HCT116 (cell line): ENCODE data around the gene TTF1. TPM values are rescaled to one million over a fixed set of nuclear protein-coding genes. Genes with fewer than 3 reads are reported as not detected.

Source experiments
- ATAC-seq: fragments of 200-7000 bp; cut with Tn5 transposase; 2 replicates; pipeline ENCODE4 v1.9.1; 2020; ENCODE audit warnings: mild to moderate bottlenecking, moderate library complexity
- BruUV-seq: library from RNA; stranded (reverse); fragments of 400-500 nt; replicated peaks from 2 replicates; lab custom pipeline; 2021; lab: Mats Ljungman, UMichigan
- CTCF ChIA-PET: fragments of 300-600 bp; sonication (Branson Sonifier 250); formaldehyde crosslinking; loops from one replicate; lab custom pipeline; 2021; ENCODE audit warnings: antibody characterized with exemption; lab: Charles Lee
- POLR2A ChIA-PET: fragments of 300-600, 350-600 bp; sonication (Branson Sonifier 250); formaldehyde crosslinking; loops from one replicate; lab custom pipeline; 2021; ENCODE audit warnings: antibody characterized with exemption; lab: Charles Lee
- RAD21 ChIA-PET, 2 experiments: fragments of 300-600 bp; sonication (Branson Sonifier 250); formaldehyde crosslinking; loops; one replicate each; lab custom pipeline; 2023; ENCODE audit warnings: low total read pairs in 2 of 2; ENCODE audit not compliant: uncharacterized antibody in 2 of 2, unreplicated experiment in 2 of 2, low non-redundant PET in 1 of 2; lab: Charles Lee
- DNase-seq: peaks from one replicate; pipeline ENCODE4 v3.0.0-alpha.2; 2010; ENCODE audit warnings: low read depth, low spot score
- H2AFZ ChIP-seq: fragments of 200-600 bp; shearing (Covaris generic), sonication (generic); 2 replicates; pipeline ENCODE4 v1.6.1; 2017; ENCODE audit warnings: low read depth, mixed run types, mixed read lengths, antibody characterized with exemption, low read length; ENCODE audit not compliant: poor library complexity, severe bottlenecking
- H3K27ac ChIP-seq: 2 replicates; pipeline ENCODE4 v1.5.1; 2012; ENCODE audit warnings: low read depth, low read length
- H3K27me3 ChIP-seq: fragments of 200-600 bp; sonication (generic); 2 replicates; pipeline ENCODE4 v1.6.1; 2016; ENCODE audit warnings: mixed run types, low read length, mixed read lengths; ENCODE audit not compliant: insufficient read depth
- H3K36me3 ChIP-seq, 2 experiments: fragments of 200-500 bp in 1 of 2; fragments of 200-600 bp in 1 of 2; sonication (Bioruptor generic) in 1 of 2; sonication (generic) in 1 of 2; 2 replicates each; pipeline versions ENCODE4 v1.5.1 to v1.6.1; 2014 to 2016; ENCODE audit warnings: low read length in 2 of 2, inconsistent platforms in 1 of 2, mixed read lengths in 1 of 2, mixed run types in 1 of 2; ENCODE audit not compliant: insufficient read depth in 2 of 2, control insufficient read depth in 1 of 2
- H3K4me1 ChIP-seq, 2 experiments: fragments of 200-600 bp in 1 of 2; sonication (generic) in 1 of 2; 2 replicates each; pipeline versions ENCODE4 v1.5.1 to v1.6.1; 2012 to 2017; ENCODE audit warnings: low read length in 2 of 2, inconsistent platforms in 1 of 2, mild to moderate bottlenecking in 1 of 2, mixed read lengths in 1 of 2, mixed run types in 1 of 2, moderate library complexity in 1 of 2; ENCODE audit not compliant: insufficient read depth in 2 of 2, control insufficient read depth in 1 of 2
- H3K4me2 ChIP-seq: fragments of 200-600 bp; sonication (generic); 2 replicates; pipeline ENCODE4 v1.6.1; 2017; ENCODE audit warnings: mixed run types, low read length, mixed read lengths
- H3K4me3 ChIP-seq, 2 experiments: fragments of 200-600 bp in 1 of 2; sonication (generic) in 1 of 2; replicated peaks in 1 of 2; 2 replicates each; pipeline ENCODE4 v1.5.1; 2011 to 2016; ENCODE audit warnings: low read length in 2 of 2, control low read depth in 1 of 2, low read depth in 1 of 2, mild to moderate bottlenecking in 1 of 2, mixed read lengths in 1 of 2, mixed run types in 1 of 2
- H3K79me2 ChIP-seq: fragments of 200-600 bp; sonication (generic); 2 replicates; pipeline ENCODE4 v1.6.1; 2017; ENCODE audit warnings: mild to moderate bottlenecking, mixed run types, low read length, moderate library complexity, mixed read lengths; ENCODE audit not compliant: insufficient read depth
- H3K9ac ChIP-seq: fragments of 200-600 bp; sonication (generic); 2 replicates; pipeline ENCODE4 v1.6.1; 2016; ENCODE audit warnings: low read length, mixed read lengths
- H3K9me2 ChIP-seq: fragments of 200-600 bp; sonication (generic), shearing (Covaris generic); 2 replicates; pipeline ENCODE4 v1.6.1; 2017; ENCODE audit warnings: mixed run types, mild to moderate bottlenecking, moderate library complexity; ENCODE audit not compliant: insufficient read depth
- H3K9me3 ChIP-seq, 2 experiments: fragments of 200-500 bp in 1 of 2; fragments of 200-600 bp in 1 of 2; sonication (Bioruptor generic) in 1 of 2; sonication (generic) in 1 of 2; 2 replicates each; pipeline ENCODE4 v1.6.1; 2014 to 2017; ENCODE audit warnings: low read length in 2 of 2, mixed read lengths in 2 of 2, inconsistent platforms in 1 of 2, low read depth in 1 of 2, mild to moderate bottlenecking in 1 of 2, mixed run types in 1 of 2, moderate library complexity in 1 of 2; ENCODE audit not compliant: control insufficient read depth in 1 of 2, insufficient read depth in 1 of 2
- H4K20me1 ChIP-seq: fragments of 200-600 bp; sonication (generic), shearing (Covaris generic); 2 replicates; pipeline ENCODE4 v1.6.1; 2017; ENCODE audit warnings: mixed run types, mild to moderate bottlenecking, moderate library complexity; ENCODE audit not compliant: insufficient read depth
- CBX3 ChIP-seq: IDR thresholded peaks from 2 replicates; pipeline ENCODE4 v1.6.1; 2012; ENCODE audit warnings: low read depth
- CEBPB ChIP-seq: IDR thresholded peaks from 2 replicates; pipeline ENCODE4 v1.6.1; 2012; ENCODE audit warnings: low read depth
- EGR1 ChIP-seq: IDR thresholded peaks from 2 replicates; pipeline ENCODE4 v1.6.1; 2012; ENCODE audit warnings: low read depth
- ELF1 ChIP-seq: IDR thresholded peaks from 2 replicates; pipeline ENCODE4 v1.6.1; 2012; ENCODE audit warnings: low read depth, borderline replicate concordance
- EZH2 ChIP-seq: fragments of 200-600 bp; sonication (generic); IDR thresholded peaks from 2 replicates; pipeline ENCODE4 v1.6.1; 2017; ENCODE audit warnings: antibody characterized with exemption, mixed run types
- EZH2phosphoT487 ChIP-seq: fragments of 200-600 bp; IDR thresholded peaks from 2 replicates; pipeline ENCODE4 v1.6.1; 2018; ENCODE audit warnings: antibody characterized with exemption, borderline replicate concordance
- JUND ChIP-seq: IDR thresholded peaks from 2 replicates; pipeline ENCODE4 v1.6.1; 2012
- POLR2AphosphoS5 ChIP-seq: IDR thresholded peaks from 2 replicates; pipeline ENCODE4 v1.6.1; 2011; ENCODE audit warnings: mild to moderate bottlenecking, low read depth, low read length, moderate library complexity
- RAD21 ChIP-seq: IDR thresholded peaks from 2 replicates; pipeline ENCODE4 v1.6.1; 2012; ENCODE audit warnings: low read depth, mild to moderate bottlenecking
- SIN3A ChIP-seq: IDR thresholded peaks from 2 replicates; pipeline ENCODE4 v1.6.1; 2012; ENCODE audit warnings: low read depth
- SP1 ChIP-seq: IDR thresholded peaks from 2 replicates; pipeline ENCODE4 v1.6.1; 2012; ENCODE audit warnings: low read depth
- YY1 ChIP-seq: IDR thresholded peaks from 2 replicates; pipeline ENCODE4 v1.6.1; 2011; ENCODE audit warnings: low read length, low read depth, moderate library complexity, mild to moderate bottlenecking; ENCODE audit not compliant: insufficient replicate concordance; ENCODE audit errors: extremely low read depth
- ZFX ChIP-seq: fragments of 450-650 bp; IDR thresholded peaks from 2 replicates; pipeline ENCODE4 v1.6.1; 2017
- intact Hi-C: fragments of 100-400 bp; cut with micrococcal nuclease; formaldehyde crosslinking; loops from 2 replicates; pipeline ENCODE4 v1.10.0; 2022
- total RNA-seq: library from RNA; stranded (reverse); gene quantifications from one replicate; pipeline ENCODE4 v1.2.1, GENCODE V29; 2021; ENCODE audit not compliant: unreplicated experiment
- TF ChIP-seq, protein P1 (sequence below): IDR thresholded peaks from 2 replicates; pipeline ENCODE4 v1.6.1; 2012
- TF ChIP-seq, protein P2 (sequence below), 3 experiments: fragments of 200-600 bp in 1 of 3; sonication (generic) in 1 of 3; IDR thresholded peaks in 2 of 3; conservative IDR thresholded peaks in 1 of 3; 2 replicates each; pipeline ENCODE4 v1.5.1; 2012 to 2017; ENCODE audit warnings: low read depth in 2 of 3, low read length in 2 of 3, antibody characterized with exemption in 1 of 3, borderline replicate concordance in 1 of 3, control low read depth in 1 of 3, mild to moderate bottlenecking in 1 of 3, mixed read lengths in 1 of 3, mixed run types in 1 of 3, moderate library complexity in 1 of 3; ENCODE audit not compliant: insufficient read depth in 1 of 3
- TF ChIP-seq, protein P3 (sequence below): IDR thresholded peaks from 2 replicates; pipeline ENCODE4 v1.6.1; 2011; ENCODE audit warnings: mild to moderate bottlenecking, low read length, moderate library complexity; ENCODE audit not compliant: insufficient replicate concordance; ENCODE audit errors: extremely low read depth

The TTF1 gene
- total RNA-seq, 1 experiment from 2014 or later, result 14.5 TPM

DNA sequence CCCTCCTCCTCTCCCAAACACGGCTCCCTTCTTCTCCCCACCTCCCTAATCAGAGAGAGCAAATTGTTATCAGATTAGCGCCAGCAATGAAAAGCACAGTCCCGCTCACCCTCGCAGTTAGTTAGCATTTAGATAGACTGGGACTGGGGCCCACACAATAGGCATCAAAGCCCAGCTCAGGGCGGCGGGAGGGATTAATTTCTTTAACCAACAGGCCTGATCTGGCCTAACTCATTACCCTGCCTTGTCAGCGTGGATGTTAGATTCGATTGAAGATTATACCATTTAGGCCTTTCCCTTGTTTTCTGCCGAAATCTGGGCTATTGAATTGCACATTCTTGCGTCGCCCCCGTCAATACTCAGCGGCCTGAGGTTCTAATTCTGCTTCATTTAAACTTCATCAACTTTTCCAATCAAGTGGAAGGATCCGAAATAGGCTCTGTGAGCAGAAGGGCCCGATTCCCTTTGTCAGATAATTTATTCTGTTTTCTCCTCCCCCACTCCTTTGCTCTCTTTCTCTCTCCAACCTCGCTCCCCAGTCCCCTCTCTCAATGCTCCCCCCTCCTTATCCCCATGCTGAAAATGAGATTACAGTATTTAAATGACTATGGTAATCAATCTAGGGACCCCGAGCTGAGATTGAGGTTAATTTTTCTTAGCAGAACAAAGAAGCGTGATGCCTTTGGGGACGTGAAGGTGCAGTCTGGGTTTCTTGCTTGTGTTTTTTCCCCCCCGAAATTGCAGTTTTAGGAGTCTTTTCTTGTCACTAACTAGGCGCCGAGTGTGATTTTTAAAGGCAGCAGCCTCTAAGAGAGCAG, 18.4 kb upstream of the TTF1 start:
- CTCF ChIA-PET, result no interaction called here
- no peak overlapping the region for H2AFZ ChIP-seq
- H3K9ac ChIP-seq, result no peak overlapping the region
- H3K4me1 ChIP-seq, result no peaks in the 10 kb centered on the region
- no peak overlapping the region for H3K4me2 ChIP-seq
- BruUV-seq, result no TSS peak
- H3K9me2 ChIP-seq, result no peaks in the 10 kb centered on the region
- ATAC-seq, result no peak
- H3K27ac ChIP-seq, result no peak overlapping the region
- no peak for DNase-seq
- no peak overlapping the region for H3K4me3 ChIP-seq
- no peak for TF ChIP-seq RAD21
- TF ChIP-seq, protein P1, sequence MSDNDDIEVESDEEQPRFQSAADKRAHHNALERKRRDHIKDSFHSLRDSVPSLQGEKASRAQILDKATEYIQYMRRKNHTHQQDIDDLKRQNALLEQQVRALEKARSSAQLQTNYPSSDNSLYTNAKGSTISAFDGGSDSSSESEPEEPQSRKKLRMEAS, result no peak
- no peak for TF ChIP-seq ZFX
- no peak for TF ChIP-seq EZH2phosphoT487
- TF ChIP-seq CEBPB, result no peak
- H3K79me2 ChIP-seq, result no peaks in the 10 kb centered on the region
- no peaks in the 10 kb centered on the region for H4K20me1 ChIP-seq
- RAD21 ChIA-PET, result no interaction called here
- POLR2A ChIA-PET, result no interaction called here
- H3K36me3 ChIP-seq, result no peaks in the 10 kb centered on the region
- H3K9me3 ChIP-seq, result no peaks in the 10 kb centered on the region
- H3K27me3 ChIP-seq, result no peaks in the 10 kb centered on the region; the same call in 1 of the 2 replicates
- intact Hi-C loops, result no loop called here

DNA sequence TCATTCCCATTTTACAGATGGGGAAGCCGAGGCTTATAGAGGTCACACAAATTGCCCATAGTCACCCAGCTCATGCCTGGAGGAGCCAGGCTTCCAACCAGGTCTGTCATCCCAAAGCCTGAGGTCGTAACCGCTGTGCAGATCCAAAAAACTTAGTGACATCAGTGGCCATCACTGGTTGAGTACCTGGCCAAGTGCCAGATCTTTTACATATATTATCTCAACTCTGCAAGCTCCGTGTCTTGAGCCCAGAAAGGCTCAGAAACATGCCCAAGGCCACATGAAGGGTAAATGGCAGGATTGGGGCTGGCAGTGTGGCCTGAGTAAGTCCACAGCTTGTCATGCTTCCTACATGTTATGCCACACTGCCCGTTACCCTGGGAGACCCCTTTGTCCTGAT, 16.9 kb upstream of the TTF1 start:
- Histone ChIP-seq H3K9me2 (no peaks in the 10 kb centered on the region), H3K4me3 (no peak overlapping the region), H3K27ac (no peak overlapping the region), H2AFZ (no peak overlapping the region), H3K79me2 (no peaks in the 10 kb centered on the region), H3K4me1 (no peaks in the 10 kb centered on the region), H3K27me3 (peaks cover 8% of the 10 kb centered on the region), H3K9me3 (no peaks in the 10 kb centered on the region), H3K36me3 (no peaks in the 10 kb centered on the region), H3K9ac (no peak overlapping the region), H4K20me1 (no peaks in the 10 kb centered on the region), H3K4me2 (no peak overlapping the region)
- BruUV-seq, result no TSS peak
- RAD21 ChIA-PET, result no interaction called here
- no peak for ATAC-seq
- CTCF ChIA-PET, result no interaction called here
- TF ChIP-seq POLR2AphosphoS5 (no peak), CBX3 (no peak), ZFX (no peak), SP1 (no peak), SIN3A (no peak), EZH2 (no peak), YY1 (no peak), JUND (no peak), CEBPB (no peak), EGR1 (no peak), EZH2phosphoT487 (no peak), ELF1 (no peak)
- TF ChIP-seq, protein P1, result no peak
- TF ChIP-seq, protein P2, sequence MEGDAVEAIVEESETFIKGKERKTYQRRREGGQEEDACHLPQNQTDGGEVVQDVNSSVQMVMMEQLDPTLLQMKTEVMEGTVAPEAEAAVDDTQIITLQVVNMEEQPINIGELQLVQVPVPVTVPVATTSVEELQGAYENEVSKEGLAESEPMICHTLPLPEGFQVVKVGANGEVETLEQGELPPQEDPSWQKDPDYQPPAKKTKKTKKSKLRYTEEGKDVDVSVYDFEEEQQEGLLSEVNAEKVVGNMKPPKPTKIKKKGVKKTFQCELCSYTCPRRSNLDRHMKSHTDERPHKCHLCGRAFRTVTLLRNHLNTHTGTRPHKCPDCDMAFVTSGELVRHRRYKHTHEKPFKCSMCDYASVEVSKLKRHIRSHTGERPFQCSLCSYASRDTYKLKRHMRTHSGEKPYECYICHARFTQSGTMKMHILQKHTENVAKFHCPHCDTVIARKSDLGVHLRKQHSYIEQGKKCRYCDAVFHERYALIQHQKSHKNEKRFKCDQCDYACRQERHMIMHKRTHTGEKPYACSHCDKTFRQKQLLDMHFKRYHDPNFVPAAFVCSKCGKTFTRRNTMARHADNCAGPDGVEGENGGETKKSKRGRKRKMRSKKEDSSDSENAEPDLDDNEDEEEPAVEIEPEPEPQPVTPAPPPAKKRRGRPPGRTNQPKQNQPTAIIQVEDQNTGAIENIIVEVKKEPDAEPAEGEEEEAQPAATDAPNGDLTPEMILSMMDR (IDR thresholded peaks at IDR 0.05 in 2 of 3, conservative IDR thresholded peaks at IDR 0.05 in 1 of 3; ENCODE audit: borderline replicate concordance in 1 of 3, insufficient read depth in 1 of 3, low read depth in 2 of 3, low read length in 2 of 3), result no peak
- TF ChIP-seq, protein P3, sequence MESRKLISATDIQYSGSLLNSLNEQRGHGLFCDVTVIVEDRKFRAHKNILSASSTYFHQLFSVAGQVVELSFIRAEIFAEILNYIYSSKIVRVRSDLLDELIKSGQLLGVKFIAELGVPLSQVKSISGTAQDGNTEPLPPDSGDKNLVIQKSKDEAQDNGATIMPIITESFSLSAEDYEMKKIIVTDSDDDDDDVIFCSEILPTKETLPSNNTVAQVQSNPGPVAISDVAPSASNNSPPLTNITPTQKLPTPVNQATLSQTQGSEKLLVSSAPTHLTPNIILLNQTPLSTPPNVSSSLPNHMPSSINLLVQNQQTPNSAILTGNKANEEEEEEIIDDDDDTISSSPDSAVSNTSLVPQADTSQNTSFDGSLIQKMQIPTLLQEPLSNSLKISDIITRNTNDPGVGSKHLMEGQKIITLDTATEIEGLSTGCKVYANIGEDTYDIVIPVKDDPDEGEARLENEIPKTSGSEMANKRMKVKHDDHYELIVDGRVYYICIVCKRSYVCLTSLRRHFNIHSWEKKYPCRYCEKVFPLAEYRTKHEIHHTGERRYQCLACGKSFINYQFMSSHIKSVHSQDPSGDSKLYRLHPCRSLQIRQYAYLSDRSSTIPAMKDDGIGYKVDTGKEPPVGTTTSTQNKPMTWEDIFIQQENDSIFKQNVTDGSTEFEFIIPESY, result no peak
- POLR2A ChIA-PET, result no interaction called here
- no peak for DNase-seq
- intact Hi-C loops, result no loop called here
